Measurements from ENCODE around the gene GK. TPM values are rescaled to one million over a fixed set of nuclear protein-coding genes. Genes with fewer than 3 reads are reported as not detected.
"Not testable (repeated sequence)": the region's sequence is repeated elsewhere in the genome, so short reads cannot be mapped to it uniquely, and the experiment has no call there.

The GK gene
- total RNA-seq, 1 donor from 2014 or later = 1.7 TPM

GRCh38 chrX:30654989-30655607 is 1.9 kb downstream of the GK start:
- DNase-seq = no peak

GRCh38 chrX:30655991-30656390 is 2.8 kb downstream of the GK start:
- no peak for DNase-seq

GRCh38 chrX:30657196-30658161 is 4.3 kb downstream of the GK start:
- no peak for DNase-seq

GRCh38 chrX:30659421-30659820 is 6.2 kb downstream of the GK start:
- DNase-seq = peak; percentile 38

GRCh38 chrX:30661228-30661627 is 8.0 kb downstream of the GK start:
- no peak for DNase-seq

GRCh38 chrX:30663322-30663721 is 10.1 kb downstream of the GK start:
- no peak for DNase-seq

GRCh38 chrX:30665471-30665870 is 12.2 kb downstream of the GK start:
- DNase-seq = no peak

GRCh38 chrX:30666094-30666493 is 12.9 kb downstream of the GK start:
- no peak for DNase-seq

- DNase-seq = no peak
Measured at GRCh38 chrX:30668581-30668980, 15.4 kb downstream of the GK start.

GRCh38 chrX:30671189-30671588 is 18.0 kb downstream of the GK start:
- DNase-seq = not testable (repeated sequence)

- DNase-seq = no peak
Measured at GRCh38 chrX:30673127-30673796, 20.0 kb downstream of the GK start.

GRCh38 chrX:30673884-30674598 is 20.8 kb downstream of the GK start:
- DNase-seq = no peak

- DNase-seq = no peak
Measured at GRCh38 chrX:30674799-30675198, 21.6 kb downstream of the GK start.

GRCh38 chrX:30679369-30679768 is 26.1 kb downstream of the GK start:
- no peak for DNase-seq

- no peak for DNase-seq
Measured at GRCh38 chrX:30680618-30681017, 27.4 kb downstream of the GK start.

- no peak for DNase-seq
Measured at GRCh38 chrX:30688641-30689040, 35.4 kb downstream of the GK start.

GRCh38 chrX:30689116-30689515 is 35.9 kb downstream of the GK start:
- DNase-seq = no peak

- DNase-seq = peak; percentile 18
Measured at GRCh38 chrX:30690330-30690729, 37.1 kb downstream of the GK start.

- DNase-seq = no peak
Measured at GRCh38 chrX:30693999-30694650, 40.9 kb downstream of the GK start.

- DNase-seq = no peak
Measured at GRCh38 chrX:30702736-30703135, 49.5 kb downstream of the GK start.

GRCh38 chrX:30706216-30706775 is 53.1 kb downstream of the GK start:
- DNase-seq = no peak

GRCh38 chrX:30712214-30712613 is 59.0 kb downstream of the GK start:
- no peak for DNase-seq

Data from dermis blood vessel endothelial cell (primary cell).